Thoracic aorta (tissue), 2 donors: Measurements from ENCODE around the gene NHS. TPM values are rescaled to one million over a fixed set of nuclear protein-coding genes. Genes with fewer than 3 reads are reported as not detected.

Source experiments
- ATAC-seq: fragments of 150-250 bp; one replicate; pipeline ENCODE4 v1.8.0; 2017; ENCODE audit warnings: low read depth; ENCODE audit not compliant: insufficient number of reproducible peaks, low FRiP score
- DNase-seq: peaks from one replicate; pipeline ENCODE4 v3.0.0-alpha.2; 2020; ENCODE audit warnings: low spot score
- H3K27ac ChIP-seq, 2 donors: fragments of 200-600 bp; sonication (generic); 1 replicate in 1 of 2; 2 replicates in 1 of 2; pipeline ENCODE4 v1.5.1; 2016; ENCODE audit warnings: mild to moderate bottlenecking in 2 of 2, moderate library complexity in 2 of 2
- H3K27me3 ChIP-seq: fragments of 200-600 bp; sonication (generic); replicated peaks from 2 replicates; pipeline ENCODE4 v1.6.0; 2016; ENCODE audit warnings: mild to moderate bottlenecking; ENCODE audit not compliant: insufficient read depth
- H3K36me3 ChIP-seq: fragments of 200-600 bp; sonication (generic); one replicate; pipeline ENCODE4 v1.5.1; 2016
- H3K4me1 ChIP-seq, 2 donors: fragments of 200-600 bp; sonication (generic); 1 replicate in 1 of 2; 2 replicates in 1 of 2; pipeline versions ENCODE4 v1.5.1 to v1.6.0; 2016; ENCODE audit warnings: low read depth in 2 of 2, mild to moderate bottlenecking in 1 of 2; ENCODE audit not compliant: control insufficient read depth in 1 of 2
- H3K4me3 ChIP-seq: fragments of 200-600 bp; sonication (generic); 2 replicates; pipeline ENCODE4 v1.5.1; 2016; ENCODE audit warnings: mild to moderate bottlenecking
- H3K9me3 ChIP-seq: fragments of 200-600 bp; sonication (generic); 2 replicates; pipeline ENCODE4 v1.5.1; 2016
- total RNA-seq, 2 donors: library from RNA; depleted of rRNA; stranded (reverse); fragments of >200 nt; gene quantifications; one replicate each; pipeline versions ENCODE4 v1.1.0 to v1.2.3, GENCODE V29; 2016
- TF ChIP-seq, protein P1 (sequence below): fragments of 200-600 bp; sonication (generic); IDR thresholded peaks from one replicate; pipeline ENCODE4 v1.5.1; 2019; ENCODE audit warnings: antibody characterized with exemption

Gene NHS
- total RNA-seq, 2 donors from 2014 or later = 23.3 to 29.6 TPM

DNA sequence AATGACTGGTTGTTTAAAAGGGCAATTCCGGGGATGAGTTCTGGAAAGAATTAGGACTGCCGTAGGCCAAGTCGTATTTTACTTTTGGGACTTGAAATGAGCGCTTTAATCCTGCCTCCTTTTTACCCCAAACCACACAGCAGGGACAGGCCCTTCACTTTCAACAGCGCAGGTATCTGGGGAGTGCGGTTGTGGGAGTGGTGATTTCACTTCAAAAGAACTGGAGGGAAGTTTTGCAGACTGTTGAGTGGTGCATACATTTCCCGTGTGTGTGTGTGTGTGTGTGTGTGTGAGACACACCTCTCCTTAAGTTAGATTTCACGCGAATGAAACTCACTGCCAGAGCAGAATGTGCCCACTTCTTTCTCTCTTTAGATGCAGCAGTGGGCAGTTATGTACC, 2.8 kb downstream of the NHS start:
- no peak for DNase-seq
- no peaks in the 10 kb centered on the region for H3K9me3 ChIP-seq
- ATAC-seq = no peak
- H3K4me3 ChIP-seq = peak overlapping the region; percentile 78
- TF ChIP-seq, protein P1, sequence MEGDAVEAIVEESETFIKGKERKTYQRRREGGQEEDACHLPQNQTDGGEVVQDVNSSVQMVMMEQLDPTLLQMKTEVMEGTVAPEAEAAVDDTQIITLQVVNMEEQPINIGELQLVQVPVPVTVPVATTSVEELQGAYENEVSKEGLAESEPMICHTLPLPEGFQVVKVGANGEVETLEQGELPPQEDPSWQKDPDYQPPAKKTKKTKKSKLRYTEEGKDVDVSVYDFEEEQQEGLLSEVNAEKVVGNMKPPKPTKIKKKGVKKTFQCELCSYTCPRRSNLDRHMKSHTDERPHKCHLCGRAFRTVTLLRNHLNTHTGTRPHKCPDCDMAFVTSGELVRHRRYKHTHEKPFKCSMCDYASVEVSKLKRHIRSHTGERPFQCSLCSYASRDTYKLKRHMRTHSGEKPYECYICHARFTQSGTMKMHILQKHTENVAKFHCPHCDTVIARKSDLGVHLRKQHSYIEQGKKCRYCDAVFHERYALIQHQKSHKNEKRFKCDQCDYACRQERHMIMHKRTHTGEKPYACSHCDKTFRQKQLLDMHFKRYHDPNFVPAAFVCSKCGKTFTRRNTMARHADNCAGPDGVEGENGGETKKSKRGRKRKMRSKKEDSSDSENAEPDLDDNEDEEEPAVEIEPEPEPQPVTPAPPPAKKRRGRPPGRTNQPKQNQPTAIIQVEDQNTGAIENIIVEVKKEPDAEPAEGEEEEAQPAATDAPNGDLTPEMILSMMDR = no peak
- H3K4me1 ChIP-seq = no peaks in the 10 kb centered on the region
- no peaks in the 10 kb centered on the region for H3K27me3 ChIP-seq
- peak overlapping the region in 1 of 2 donors; percentile 17 for H3K27ac ChIP-seq
- H3K36me3 ChIP-seq = no peaks in the 10 kb centered on the region

DNA sequence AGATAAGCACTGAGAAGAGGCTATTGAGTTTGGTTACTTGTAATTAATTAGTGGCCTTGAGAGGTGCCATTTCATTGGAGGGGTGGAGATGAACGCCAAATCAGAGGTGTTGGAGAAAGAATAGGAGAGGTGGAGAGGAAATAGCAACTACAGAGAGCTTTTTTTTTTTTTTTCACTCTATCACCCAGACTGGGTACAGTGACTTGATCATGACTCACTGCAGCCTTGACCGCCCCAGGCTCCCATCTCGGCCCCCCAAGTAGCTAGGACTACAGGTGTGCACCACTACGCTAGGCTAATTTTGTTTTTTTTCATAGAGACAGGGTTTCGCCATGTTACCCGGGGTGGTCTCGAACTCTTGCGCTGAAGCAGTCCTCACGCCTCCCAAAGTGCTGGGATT, 5.2 kb downstream of the NHS start:
- ATAC-seq (no peak), DNase-seq (no peak)
- no peak overlapping the region for H3K27ac ChIP-seq
- TF ChIP-seq, protein P1 = no peak
- H3K9me3 ChIP-seq = no peaks in the 10 kb centered on the region
- H3K4me1 ChIP-seq = no peaks in the 10 kb centered on the region
- H3K36me3 ChIP-seq = no peaks in the 10 kb centered on the region
- no peaks in the 10 kb centered on the region for H3K27me3 ChIP-seq
- H3K4me3 ChIP-seq = no peak overlapping the region

DNA sequence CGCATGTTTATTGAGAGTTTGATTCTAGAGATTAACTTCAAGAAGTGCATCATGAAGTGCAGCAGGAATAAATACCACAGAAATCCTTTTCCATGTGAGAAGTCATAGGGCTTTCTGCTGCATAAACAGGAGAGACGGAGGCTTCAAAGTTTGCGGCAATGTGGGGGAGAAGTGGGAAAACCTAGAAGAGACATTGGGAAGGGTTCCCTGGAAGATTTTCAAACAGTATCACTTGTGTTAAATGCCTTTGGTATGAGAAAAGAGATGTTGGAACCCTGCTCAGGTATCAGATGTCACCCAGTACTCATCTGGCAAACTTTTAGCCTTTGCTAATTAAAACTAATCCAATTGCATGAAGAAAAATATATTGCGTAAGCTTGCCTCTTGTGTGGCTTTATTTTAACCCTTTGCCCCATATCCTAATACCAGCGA, 15.4 kb downstream of the NHS start:
- H3K27ac ChIP-seq = no peak overlapping the region
- no peak for DNase-seq
- no peaks in the 10 kb centered on the region for H3K4me1 ChIP-seq
- no peak overlapping the region for H3K4me3 ChIP-seq
- no peaks in the 10 kb centered on the region for H3K9me3 ChIP-seq
- H3K36me3 ChIP-seq = no peaks in the 10 kb centered on the region
- ATAC-seq = no peak
- TF ChIP-seq, protein P1 = no peak
- no peaks in the 10 kb centered on the region for H3K27me3 ChIP-seq

DNA sequence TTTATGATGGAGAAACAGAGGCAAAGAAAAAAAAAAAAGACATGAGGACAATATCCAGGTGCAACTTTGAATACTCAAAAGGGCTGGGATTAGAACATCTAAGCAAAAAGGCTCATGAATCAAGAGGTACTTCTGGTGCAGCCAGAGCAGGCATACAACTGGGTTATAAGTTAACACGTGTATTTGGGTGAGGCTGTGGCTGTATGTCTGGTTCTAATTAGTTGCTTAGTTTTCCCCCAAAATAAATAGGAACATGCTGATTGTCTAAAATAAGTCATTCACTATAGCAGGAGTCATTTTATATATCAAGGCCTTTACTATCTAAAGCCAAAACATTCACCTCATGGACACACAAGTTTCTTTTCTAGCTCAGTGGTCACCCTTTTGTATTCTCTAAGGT, 20.2 kb downstream of the NHS start:
- Histone ChIP-seq H3K4me3 (no peak overlapping the region), H3K36me3 (no peaks in the 10 kb centered on the region), H3K27ac (no peak overlapping the region), H3K9me3 (no peaks in the 10 kb centered on the region), H3K27me3 (no peaks in the 10 kb centered on the region), H3K4me1 (no peaks in the 10 kb centered on the region)
- TF ChIP-seq, protein P1 = no peak
- no peak for DNase-seq
- ATAC-seq = no peak

DNA sequence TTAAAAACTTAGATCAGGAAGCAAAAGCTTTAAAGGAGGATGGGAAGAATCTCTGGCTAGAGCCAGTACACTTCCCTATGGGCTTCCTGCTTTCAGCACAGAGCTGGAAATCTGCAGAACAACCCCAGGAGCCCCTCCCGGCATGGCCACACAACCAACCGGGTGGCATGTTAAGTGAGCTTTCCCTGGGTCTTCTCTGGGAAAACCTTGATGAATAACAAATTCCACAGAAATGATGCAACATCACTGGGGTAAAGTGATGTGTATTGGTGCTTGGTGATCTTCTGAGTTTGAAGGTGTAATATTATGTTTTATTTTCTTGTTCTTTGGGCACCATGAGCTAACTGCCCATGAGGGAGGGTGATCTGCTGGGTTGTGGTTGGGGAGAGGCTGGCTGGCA, 22.1 kb downstream of the NHS start:
- Histone ChIP-seq H3K4me3 (no peak overlapping the region), H3K36me3 (no peaks in the 10 kb centered on the region), H3K27ac (no peak overlapping the region), H3K4me1 (no peaks in the 10 kb centered on the region), H3K27me3 (no peaks in the 10 kb centered on the region), H3K9me3 (no peaks in the 10 kb centered on the region)
- ATAC-seq = no peak
- no peak for DNase-seq
- TF ChIP-seq, protein P1 = no peak
